MCF 10A (cell line): ENCODE measurements around the gene NTN4. TPM values are rescaled to one million over a fixed set of nuclear protein-coding genes. Genes with fewer than 3 reads are reported as not detected.

ENCODE experiments used
- BruUV-seq: library from RNA; stranded (reverse); fragments of 400-500 nt; replicated peaks from 2 replicates; lab custom pipeline; 2021; lab: Mats Ljungman, UMichigan
- CTCF ChIA-PET: fragments of 300-600 bp; sonication (Branson Sonifier 250); formaldehyde crosslinking; extraction: SDS; loops from one replicate; lab custom pipeline; 2021; ENCODE audit warnings: antibody characterized with exemption, inconsistent platforms; lab: Yijun Ruan, JAX
- POLR2A ChIA-PET: fragments of 300-600, 350-650 bp; sonication (Branson Sonifier 250); formaldehyde crosslinking; extraction: SDS; loops from one replicate; lab custom pipeline; 2020; ENCODE audit warnings: antibody characterized with exemption, inconsistent platforms; lab: Yijun Ruan, JAX
- DNase-seq: peaks from one replicate; pipeline ENCODE4 v3.0.0-alpha.2; 2018; ENCODE audit not compliant: unreplicated experiment
- H3K27ac Mint-ChIP-seq: one replicate; pipeline ENCODE4 v1.8.0; 2022; ENCODE audit warnings: mild to moderate bottlenecking, low read depth, mixed read lengths; ENCODE audit not compliant: unreplicated experiment
- H3K27me3 Mint-ChIP-seq: one replicate; pipeline ENCODE4 v1.8.0; 2022; ENCODE audit warnings: mixed read lengths; ENCODE audit not compliant: insufficient read depth, unreplicated experiment
- H3K36me3 Mint-ChIP-seq: one replicate; pipeline ENCODE4 v1.8.0; 2022; ENCODE audit warnings: mild to moderate bottlenecking, moderate library complexity, mixed read lengths; ENCODE audit not compliant: insufficient read depth, unreplicated experiment
- H3K4me1 Mint-ChIP-seq: one replicate; pipeline ENCODE4 v1.8.0; 2022; ENCODE audit warnings: mixed read lengths; ENCODE audit not compliant: insufficient read depth, unreplicated experiment
- H3K4me3 Mint-ChIP-seq: one replicate; pipeline ENCODE4 v1.8.0; 2022; ENCODE audit warnings: mild to moderate bottlenecking, moderate library complexity, mixed read lengths; ENCODE audit not compliant: unreplicated experiment
- H3K9me3 Mint-ChIP-seq: one replicate; pipeline ENCODE4 v1.8.0; 2022; ENCODE audit warnings: mixed read lengths; ENCODE audit not compliant: unreplicated experiment
- intact Hi-C: fragments of 100-400 bp; cut with micrococcal nuclease; formaldehyde crosslinking; loops from 2 replicates; pipeline ENCODE4 v1.14.1; 2022
- total RNA-seq: library from RNA; stranded (reverse); gene quantifications from 2 replicates; pipeline ENCODE4 v1.2.3, GENCODE V29; 2022
- TF ChIP-seq, protein P1 (sequence below): fragments of 200-600 bp; IDR thresholded peaks from one replicate; pipeline ENCODE4 v1.8.0; 2022; ENCODE audit warnings: antibody characterized with exemption, mild to moderate bottlenecking; ENCODE audit not compliant: unreplicated experiment

NTN4 gene
- total RNA-seq, 1 experiment from 2014 or later: 53.0 TPM

GRCh38 chr12:95836630-95837239 is 46.2 kb upstream of the NTN4 start:
- H3K27me3 Mint-ChIP-seq: peaks cover 30% of the 10 kb centered on the region
- H3K27ac Mint-ChIP-seq: no peak overlapping the region
- intact Hi-C loops: no loop called here
- H3K4me3 Mint-ChIP-seq: no peak overlapping the region
- no peaks in the 10 kb centered on the region for H3K9me3 Mint-ChIP-seq
- TF ChIP-seq, protein P1, sequence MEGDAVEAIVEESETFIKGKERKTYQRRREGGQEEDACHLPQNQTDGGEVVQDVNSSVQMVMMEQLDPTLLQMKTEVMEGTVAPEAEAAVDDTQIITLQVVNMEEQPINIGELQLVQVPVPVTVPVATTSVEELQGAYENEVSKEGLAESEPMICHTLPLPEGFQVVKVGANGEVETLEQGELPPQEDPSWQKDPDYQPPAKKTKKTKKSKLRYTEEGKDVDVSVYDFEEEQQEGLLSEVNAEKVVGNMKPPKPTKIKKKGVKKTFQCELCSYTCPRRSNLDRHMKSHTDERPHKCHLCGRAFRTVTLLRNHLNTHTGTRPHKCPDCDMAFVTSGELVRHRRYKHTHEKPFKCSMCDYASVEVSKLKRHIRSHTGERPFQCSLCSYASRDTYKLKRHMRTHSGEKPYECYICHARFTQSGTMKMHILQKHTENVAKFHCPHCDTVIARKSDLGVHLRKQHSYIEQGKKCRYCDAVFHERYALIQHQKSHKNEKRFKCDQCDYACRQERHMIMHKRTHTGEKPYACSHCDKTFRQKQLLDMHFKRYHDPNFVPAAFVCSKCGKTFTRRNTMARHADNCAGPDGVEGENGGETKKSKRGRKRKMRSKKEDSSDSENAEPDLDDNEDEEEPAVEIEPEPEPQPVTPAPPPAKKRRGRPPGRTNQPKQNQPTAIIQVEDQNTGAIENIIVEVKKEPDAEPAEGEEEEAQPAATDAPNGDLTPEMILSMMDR: no peak
- CTCF ChIA-PET: no interaction called here
- H3K36me3 Mint-ChIP-seq: no peaks in the 10 kb centered on the region
- peaks cover 16% of the 10 kb centered on the region for H3K4me1 Mint-ChIP-seq
- no TSS peak for BruUV-seq
- no peak for DNase-seq
- POLR2A ChIA-PET: interaction anchor here (0.7 kb wide), 1 partner anchor 305 kb away, joined by 4 read pairs; no protein-coding TSS in a partner anchor

DNA sequence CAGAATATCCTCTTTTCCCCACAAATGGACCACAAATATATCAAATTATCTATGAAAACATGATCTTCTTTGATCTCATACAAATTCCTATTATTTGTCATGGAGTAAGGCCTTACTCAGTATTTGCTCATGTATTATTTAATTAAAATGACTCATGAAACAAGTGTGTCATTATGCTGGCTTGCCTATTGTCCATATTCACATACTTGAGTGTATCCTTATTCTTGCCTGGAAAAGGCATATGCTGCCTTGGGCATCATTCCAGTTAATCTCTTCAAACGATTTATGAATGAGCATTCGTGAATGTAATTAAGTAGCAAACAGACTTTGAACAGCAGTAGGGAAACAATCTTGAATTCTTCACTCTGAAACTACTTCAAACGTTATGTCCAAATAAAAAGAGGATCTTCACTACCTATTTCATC is 45.6 kb upstream of the NTN4 start:
- TF ChIP-seq, protein P1: no peak
- Mint-ChIP-seq H3K36me3 (no peaks in the 10 kb centered on the region), H3K27me3 (peaks cover 30% of the 10 kb centered on the region), H3K9me3 (no peaks in the 10 kb centered on the region), H3K4me3 (no peak overlapping the region), H3K27ac (no peak overlapping the region), H3K4me1 (peaks cover 16% of the 10 kb centered on the region)
- no TSS peak for BruUV-seq
- DNase-seq: peak; percentile 42
- intact Hi-C loops: no loop called here
- POLR2A ChIA-PET: interaction anchor here (0.7 kb wide), 1 partner anchor 304 kb away, joined by 4 read pairs; no protein-coding TSS in a partner anchor
- CTCF ChIA-PET: no interaction called here

- ChIA-PET CTCF (interaction anchor here (0.6 to 1.7 kb wide), 2 partner anchors 20 to 141 kb away, joined by 4 to 5 read pairs; no protein-coding TSS in a partner anchor), POLR2A (interaction anchor here (1.7 kb wide), 1 partner anchor 25 kb away, joined by 3 read pairs; no protein-coding TSS in a partner anchor)
- H3K9me3 Mint-ChIP-seq: no peaks in the 10 kb centered on the region
- intact Hi-C loops: no loop called here
- no peak overlapping the region for H3K4me3 Mint-ChIP-seq
- DNase-seq: no peak
- TF ChIP-seq, protein P1: no peak
- H3K4me1 Mint-ChIP-seq: peaks cover 16% of the 10 kb centered on the region
- H3K27ac Mint-ChIP-seq: no peak overlapping the region
- BruUV-seq: no TSS peak
- peaks cover 43% of the 10 kb centered on the region for H3K27me3 Mint-ChIP-seq
- H3K36me3 Mint-ChIP-seq: no peaks in the 10 kb centered on the region
Measured at GRCh38 chr12:95834572-95834971, 44.0 kb upstream of the NTN4 start.

DNA sequence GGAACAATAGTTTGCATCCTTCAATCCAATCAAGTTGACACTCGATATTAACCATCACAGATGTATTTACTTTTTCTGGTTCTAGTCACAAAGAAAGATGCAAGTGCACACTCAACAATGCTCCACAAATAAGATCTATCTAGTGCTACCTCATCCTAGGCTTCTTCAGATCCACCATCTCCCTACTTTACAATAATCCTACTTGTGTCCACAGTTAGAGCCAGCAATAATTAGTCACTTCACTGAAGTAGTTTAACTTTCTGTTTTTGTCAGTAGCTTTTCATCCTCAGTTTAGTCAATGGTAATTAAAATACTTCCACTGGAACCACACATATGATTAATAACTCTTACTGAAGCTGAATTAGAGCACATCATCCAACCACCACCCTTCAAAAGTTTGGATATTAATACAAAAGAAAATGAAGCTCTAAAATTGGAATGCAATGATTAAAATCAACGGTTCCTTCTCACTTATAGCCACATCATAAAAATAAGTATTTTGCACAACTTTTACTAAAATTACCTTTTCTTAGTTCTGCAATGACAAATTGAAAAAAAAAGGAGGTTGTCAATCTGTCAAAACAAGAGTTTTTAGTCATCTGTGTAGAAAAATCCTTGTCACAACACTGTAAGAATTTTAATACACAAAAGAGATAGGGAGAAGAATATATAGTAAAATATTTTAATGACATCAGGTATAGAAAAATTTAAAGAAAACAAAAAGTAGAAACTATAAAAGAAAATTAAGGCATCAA is 39.9 kb upstream of the NTN4 start:
- no TSS peak for BruUV-seq
- Mint-ChIP-seq H3K4me3 (no peak overlapping the region), H3K4me1 (no peaks in the 10 kb centered on the region), H3K27me3 (peaks cover 28% of the 10 kb centered on the region), H3K36me3 (no peaks in the 10 kb centered on the region), H3K27ac (no peak overlapping the region), H3K9me3 (no peaks in the 10 kb centered on the region)
- intact Hi-C loops: no loop called here
- DNase-seq: no peak
- CTCF ChIA-PET: interaction anchor here (0.6 to 1.4 kb wide), 3 partner anchors 10 to 296 kb away, joined by 3 to 4 read pairs (median 3); no protein-coding TSS in a partner anchor
- POLR2A ChIA-PET: no interaction called here
- TF ChIP-seq, protein P1: no peak
